Nucleus accumbens (tissue), 56 donors: ENCODE measurements around the gene TCERG1.

Experiments
- DNase-seq, 56 donors: peaks; one replicate each; lab custom pipeline; 2025; lab: John Stamatoyannopoulos, UW

The TCERG1 gene

DNA sequence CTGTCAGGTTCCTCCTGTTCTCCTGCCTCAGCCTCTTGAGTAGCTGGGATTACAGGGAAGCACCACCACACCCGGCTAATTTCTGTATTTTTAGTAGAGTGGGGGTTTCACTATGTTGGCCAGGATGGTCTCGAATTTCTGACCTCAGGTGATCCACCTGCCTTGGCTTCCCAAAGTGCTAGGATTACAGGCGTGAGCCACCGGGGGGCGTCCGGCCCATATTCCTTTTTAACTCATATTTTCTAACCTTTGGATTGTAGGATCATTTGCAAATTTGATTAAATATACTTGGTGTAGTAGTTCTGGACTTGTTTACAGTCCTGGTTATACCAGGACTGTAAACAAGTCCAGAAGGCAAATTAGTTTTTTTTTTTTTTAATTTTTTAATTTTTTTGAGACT lies 4.3 kb downstream of the TCERG1 start:
- DNase-seq: no peak

DNA sequence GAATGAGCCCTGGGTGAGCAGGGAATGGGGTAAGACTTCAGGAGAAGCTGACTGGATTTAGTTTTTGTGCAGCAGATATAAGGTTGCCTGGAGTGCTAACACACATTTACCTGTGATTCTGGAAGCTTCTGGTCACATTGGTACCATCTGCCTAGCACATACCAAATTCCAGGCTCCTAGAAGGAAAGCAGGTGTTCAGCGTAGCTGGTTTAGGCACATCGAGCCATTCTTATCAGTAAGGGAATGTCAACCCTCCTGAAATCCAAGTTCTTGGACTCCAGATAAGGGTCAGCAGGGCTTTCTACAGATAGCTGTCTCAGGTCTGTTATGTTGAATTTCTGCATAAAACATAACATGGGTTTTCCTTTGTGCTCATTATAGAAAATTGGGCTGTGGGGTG lies 10.3 kb downstream of the TCERG1 start:
- no peak for DNase-seq

- no peak for DNase-seq
These were observed 11.8 kb downstream of the TCERG1 start for GRCh38 chr5:146458894-146459293.

DNA sequence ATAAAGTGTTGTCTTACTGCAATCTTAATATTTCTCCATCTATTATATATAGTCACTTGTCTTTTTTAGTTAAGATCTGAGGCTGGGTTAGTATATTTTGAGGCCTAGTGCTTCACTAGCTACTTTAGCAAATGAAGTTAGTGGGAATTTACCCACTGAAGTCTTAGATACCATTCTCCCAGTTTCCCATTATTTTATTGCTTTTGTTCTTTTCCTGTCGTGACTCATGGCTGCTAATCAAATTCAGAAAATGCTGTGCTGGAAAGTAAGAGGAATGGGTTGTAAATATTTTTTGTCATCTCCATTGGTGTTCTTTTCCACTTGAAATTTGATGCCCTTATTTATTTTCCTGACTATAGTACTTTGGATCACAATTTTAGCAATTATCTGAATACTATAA lies 14.2 kb downstream of the TCERG1 start:
- no peak for DNase-seq

DNA sequence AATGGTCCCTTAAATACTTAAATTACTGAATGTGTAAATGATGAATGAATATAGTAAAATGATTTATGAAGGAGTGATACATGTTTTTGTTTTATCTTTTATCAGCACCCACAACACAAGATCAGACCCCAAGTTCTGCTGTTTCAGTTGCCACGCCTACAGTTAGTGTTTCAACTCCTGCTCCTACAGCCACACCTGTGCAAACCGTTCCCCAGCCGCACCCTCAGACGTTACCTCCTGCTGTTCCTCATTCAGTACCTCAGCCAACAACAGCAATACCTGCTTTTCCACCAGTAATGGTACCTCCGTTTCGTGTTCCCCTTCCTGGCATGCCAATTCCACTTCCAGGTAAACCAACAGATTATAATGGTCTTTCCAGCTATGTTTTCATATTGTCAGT lies 16.3 kb downstream of the TCERG1 start:
- DNase-seq: no peak

GRCh38 chr5:146466521-146467349 lies 19.6 kb downstream of the TCERG1 start:
- DNase-seq: no peak

- no peak for DNase-seq
These were observed 20.6 kb downstream of the TCERG1 start for GRCh38 chr5:146467760-146468159.

DNA sequence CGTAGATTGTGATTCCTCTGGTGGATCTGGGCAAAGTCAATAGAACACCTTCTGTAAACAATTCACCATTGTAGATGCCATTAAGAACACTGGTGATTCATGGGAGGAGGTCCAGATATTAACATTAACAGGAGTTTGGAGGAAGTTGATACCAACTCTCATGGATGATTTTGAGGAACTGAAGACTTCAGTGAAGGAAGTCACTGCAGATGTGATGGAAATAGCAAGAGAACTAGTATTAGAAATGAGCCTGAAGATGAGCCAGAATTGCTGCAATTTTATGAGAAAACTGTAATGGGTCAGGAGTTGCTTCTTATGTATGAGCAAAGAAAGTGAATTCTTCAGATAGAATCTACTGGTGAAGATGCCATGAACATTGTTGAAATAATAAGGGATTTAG lies 26.9 kb downstream of the TCERG1 start:
- DNase-seq: no peak

- no peak for DNase-seq
These were observed 28.2 kb downstream of the TCERG1 start for GRCh38 chr5:146475190-146475780.

- DNase-seq: no peak
These were observed 28.8 kb downstream of the TCERG1 start for GRCh38 chr5:146475906-146476305.

DNA sequence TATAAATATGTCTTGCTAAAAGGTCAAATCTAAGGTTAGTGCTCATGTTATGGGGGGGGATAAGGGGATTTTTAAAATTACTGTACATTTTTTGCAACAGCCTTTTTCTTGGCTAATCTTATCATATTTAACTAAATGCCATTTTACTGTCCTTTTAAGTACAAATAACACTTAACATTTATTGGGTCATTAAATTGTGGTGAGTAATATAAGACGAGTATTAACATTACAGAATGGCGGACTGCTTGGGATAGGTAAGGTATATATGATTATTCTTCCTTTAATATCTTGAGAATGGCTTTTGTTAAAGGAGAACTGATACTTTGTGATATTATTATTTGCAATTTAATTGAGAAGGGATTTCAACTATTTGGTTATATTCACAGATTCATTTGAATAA lies 35.6 kb downstream of the TCERG1 start:
- DNase-seq: no peak

DNA sequence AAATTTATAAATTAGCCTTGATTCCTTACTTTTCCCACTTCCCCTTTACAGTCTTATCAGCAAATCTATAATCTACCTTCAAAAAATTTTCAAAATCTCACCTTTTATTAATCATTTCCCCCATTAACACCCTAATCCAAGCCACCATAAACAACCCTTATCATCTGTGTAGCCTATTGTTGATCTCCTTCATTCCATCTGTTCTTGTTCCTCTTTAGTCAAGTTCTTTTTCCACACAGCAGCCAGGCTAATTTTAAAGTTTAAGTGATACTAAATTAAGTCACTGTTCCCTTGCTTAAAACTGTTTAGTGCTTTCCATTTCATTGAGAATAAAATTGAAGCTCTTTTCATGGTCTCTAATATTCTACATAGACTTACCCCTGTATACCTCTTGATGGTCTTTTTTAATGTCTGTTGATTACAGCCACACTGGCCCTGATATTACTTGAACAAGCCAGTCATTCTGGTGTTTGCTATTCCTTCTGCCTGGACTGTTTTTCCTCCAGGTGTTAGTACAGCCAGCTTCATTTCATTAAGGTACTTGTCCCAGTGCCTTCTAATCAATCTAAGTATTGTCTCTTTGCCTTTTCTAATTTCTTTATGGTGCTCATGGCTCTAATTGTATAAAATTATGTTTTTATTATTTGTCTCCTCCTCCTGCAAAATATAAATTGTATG lies 37.7 kb downstream of the TCERG1 start:
- no peak for DNase-seq

DNA sequence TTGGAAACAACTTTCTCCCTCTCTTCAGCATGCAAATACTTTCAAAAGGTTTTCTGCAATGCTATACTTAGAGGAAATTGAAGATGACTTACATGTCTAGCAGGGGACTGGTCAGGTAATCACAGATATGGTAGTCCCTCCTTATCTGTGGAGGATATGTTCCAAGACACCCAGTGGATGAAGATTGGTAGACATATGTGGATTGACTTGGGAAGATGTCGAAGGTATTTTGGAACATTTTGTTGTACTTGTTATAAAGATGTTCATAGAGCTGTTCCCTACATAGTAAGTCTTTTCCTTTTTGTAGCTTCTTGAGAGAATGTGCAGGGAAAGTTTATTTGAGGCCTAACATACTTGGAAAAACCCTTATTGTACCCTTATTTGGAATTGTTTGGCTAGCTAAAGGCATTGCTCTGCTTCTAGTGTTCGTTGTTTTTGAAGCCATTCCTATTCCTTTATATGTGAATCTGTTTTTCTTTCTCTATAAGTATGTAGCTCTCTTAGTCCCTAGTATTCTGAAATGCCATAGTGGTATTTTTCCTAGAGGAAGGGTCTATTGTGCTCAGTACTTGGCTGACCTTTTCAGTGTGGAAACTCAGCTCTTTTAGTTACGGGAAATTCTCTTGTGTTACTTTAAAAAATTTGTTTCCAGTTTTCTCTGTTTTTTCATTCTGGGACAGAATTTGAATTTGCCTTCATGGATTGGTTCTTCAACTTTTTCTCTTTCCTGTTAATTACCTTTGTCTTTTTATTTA lies 43.1 kb downstream of the TCERG1 start:
- DNase-seq: no peak

- no peak for DNase-seq
These were observed 47.5 kb downstream of the TCERG1 start for GRCh38 chr5:146494656-146495055.

- no peak for DNase-seq
These were observed 52.5 kb downstream of the TCERG1 start for GRCh38 chr5:146499680-146500079.

DNA sequence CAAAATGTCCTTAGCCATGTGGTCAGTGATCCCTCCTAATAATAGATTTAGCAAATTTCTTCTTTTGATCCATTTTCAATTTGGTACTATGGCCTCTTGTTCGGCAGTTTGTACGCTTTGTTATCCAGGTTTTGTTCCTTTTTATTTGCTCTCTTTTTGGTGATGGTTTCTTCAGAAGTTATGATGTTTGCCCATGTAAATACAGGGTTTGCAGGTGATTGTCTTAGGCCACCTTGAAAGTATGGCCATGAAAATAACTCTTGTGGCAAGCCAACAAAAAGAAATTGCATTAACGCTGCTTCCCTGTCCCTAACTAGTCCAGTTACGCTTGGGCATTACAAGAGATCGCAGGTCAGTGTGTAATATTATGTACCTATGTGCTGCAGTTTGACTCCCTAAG lies 60.3 kb downstream of the TCERG1 start:
- no peak for DNase-seq

DNA sequence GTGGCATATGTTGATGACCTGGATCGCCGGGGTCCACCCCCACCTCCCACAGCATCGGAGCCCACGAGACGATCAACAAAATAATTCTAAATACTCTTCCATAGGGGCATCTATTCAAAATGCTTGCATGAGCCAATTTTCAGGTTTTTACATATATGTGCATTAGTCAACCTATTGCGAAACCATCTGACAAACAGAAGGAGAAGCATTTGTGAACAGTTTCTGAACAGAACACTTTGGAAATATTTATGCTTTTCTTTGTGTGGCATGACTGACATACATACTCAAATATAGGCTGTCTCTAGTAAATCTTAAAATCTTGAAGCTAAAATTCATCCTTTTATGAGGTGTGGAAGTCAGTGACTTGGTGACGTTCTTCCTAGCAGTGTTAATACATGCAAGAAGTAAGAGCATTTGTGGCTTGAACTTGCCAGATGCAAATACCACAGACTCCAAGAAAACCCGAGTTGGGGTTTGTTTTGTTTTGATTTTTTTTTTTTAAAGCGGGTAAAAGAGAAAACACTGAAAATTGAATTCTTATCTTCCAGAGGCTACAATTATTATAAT lies 63.5 kb downstream of the TCERG1 start:
- DNase-seq: no peak

- DNase-seq: no peak
These were observed 66.3 kb downstream of the TCERG1 start for GRCh38 chr5:146513462-146513861.

DNA sequence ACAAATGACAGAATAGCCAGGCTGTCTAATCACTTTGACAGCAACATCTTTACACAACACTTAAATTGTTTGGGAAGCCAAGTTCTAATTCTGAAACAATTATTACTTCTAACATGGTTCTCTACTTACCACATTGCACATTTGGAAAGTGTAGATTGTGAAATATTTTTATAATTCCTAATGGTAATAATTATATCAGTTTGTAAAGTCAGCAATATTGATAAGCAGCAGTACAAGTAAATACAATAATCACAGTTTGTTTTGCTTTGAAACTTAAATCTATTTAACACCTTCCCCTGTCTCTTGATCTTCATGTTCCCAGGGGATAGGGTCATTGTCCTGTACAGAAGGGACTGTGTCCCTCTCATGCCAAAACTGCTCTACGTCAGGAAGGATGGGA lies 67.4 kb downstream of the TCERG1 start:
- DNase-seq: no peak

GRCh38 chr5:146515473-146516150 lies 68.5 kb downstream of the TCERG1 start:
- DNase-seq: no peak
